GM13977 (cell line): Measurements from ENCODE around the gene CD68.

Source experiments
- DNase-seq: peaks from one replicate; pipeline ENCODE4 v3.0.0; 2012; ENCODE audit warnings: low spot score
- in situ Hi-C: fragments of 300-500 bp; cut with MboI; formaldehyde crosslinking; loops from one replicate; pipeline ENCODE4 v1.12.0; 2022; ENCODE audit warnings: low sequenced_read_pairs, low pct_unique_long_range_greater_than_20kb, mixed read lengths, inconsistent platforms; ENCODE audit not compliant: unreplicated experiment
- TF ChIP-seq, protein P1 (sequence below): IDR thresholded peaks from 2 replicates; pipeline ENCODE4 v1.5.1; 2012; ENCODE audit warnings: mild to moderate bottlenecking, control low read depth; ENCODE audit not compliant: insufficient read depth; ENCODE audit errors: extremely low read depth, missing control alignments

The CD68 gene

DNA sequence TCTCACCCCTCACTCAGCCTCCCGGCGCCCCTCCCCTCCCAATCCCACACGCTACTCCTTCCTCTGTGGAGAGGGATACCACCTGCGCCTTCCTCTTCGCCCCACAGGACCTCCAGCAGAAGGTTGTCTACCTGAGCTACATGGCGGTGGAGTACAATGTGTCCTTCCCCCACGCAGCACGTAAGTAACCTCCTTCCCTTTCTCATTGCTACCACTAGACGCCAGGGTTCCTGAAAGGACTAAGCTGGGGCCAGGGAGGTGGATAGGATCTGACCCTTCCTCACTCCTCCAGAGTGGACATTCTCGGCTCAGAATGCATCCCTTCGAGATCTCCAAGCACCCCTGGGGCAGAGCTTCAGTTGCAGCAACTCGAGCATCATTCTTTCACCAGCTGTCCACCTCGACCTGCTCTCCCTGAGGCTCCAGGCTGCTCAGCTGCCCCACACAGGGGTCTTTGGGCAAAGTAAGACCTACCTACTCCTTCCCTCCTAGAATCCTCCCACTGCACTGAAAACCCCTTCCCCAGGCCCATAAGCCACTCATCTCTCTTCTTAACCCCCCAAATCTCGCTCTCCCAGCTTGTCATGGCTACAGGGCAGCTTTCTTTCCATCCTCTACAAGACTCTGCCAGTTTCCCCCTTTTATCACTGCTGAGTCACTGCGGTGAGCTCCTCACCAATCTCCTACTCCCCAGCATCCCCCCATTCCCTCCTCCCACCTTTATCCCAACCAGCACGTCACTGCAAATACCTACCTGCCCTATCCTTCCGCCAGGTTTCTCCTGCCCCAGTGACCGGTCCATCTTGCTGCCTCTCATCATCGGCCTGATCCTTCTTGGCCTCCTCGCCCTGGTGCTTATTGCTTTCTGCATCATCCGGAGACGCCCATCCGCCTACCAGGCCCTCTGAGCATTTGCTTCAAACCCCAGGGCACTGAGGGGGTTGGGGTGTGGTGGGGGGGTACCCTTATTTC lies 1.5 kb downstream of the CD68 start:
- in situ Hi-C loops = no loop called here
- TF ChIP-seq, protein P1, sequence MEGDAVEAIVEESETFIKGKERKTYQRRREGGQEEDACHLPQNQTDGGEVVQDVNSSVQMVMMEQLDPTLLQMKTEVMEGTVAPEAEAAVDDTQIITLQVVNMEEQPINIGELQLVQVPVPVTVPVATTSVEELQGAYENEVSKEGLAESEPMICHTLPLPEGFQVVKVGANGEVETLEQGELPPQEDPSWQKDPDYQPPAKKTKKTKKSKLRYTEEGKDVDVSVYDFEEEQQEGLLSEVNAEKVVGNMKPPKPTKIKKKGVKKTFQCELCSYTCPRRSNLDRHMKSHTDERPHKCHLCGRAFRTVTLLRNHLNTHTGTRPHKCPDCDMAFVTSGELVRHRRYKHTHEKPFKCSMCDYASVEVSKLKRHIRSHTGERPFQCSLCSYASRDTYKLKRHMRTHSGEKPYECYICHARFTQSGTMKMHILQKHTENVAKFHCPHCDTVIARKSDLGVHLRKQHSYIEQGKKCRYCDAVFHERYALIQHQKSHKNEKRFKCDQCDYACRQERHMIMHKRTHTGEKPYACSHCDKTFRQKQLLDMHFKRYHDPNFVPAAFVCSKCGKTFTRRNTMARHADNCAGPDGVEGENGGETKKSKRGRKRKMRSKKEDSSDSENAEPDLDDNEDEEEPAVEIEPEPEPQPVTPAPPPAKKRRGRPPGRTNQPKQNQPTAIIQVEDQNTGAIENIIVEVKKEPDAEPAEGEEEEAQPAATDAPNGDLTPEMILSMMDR = no peak
- DNase-seq = no peak

DNA sequence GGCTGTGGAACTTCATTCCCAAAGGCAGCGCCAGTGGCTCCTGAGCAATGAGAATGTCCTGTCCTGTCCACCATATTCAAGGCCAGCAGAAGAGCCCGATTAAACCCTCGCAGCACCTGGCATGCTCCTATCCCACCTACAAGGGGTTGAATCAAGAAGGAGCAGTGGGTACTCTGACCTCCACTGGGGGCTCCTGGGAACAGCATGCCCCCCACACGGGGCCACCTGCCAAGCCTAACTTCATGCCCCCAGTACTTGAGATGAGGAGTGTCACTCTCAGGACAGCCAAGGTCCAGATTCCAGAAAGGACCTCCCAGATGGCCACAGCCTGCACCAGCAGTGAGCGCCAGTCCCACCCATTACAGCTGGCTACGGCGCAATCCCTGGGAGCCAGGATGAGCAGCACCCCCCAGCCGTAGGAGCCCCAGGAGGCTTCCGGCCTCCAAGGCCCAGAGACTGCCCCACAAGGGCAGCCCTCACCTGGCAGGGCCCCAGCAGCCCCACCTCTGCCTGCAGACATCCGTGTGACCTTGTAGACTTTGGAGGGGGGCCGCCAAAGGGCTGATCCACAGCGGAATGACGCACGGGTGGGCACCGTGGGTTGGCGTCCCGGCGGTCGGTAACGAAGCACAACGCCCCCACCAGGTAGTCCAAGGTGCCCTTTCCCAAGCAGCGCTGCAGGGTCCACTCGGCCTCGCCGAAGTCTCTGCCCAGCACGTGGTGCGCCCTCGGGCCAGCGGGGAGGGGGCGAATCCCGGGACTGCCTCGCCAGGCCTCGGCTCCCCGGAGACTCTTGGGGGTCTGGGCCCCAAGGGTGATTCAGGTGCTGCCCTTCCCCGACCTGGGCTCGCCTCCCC lies 3.2 kb downstream of the CD68 start:
- TF ChIP-seq, protein P1 = no peak
- in situ Hi-C loops = no loop called here
- no peak for DNase-seq

DNA sequence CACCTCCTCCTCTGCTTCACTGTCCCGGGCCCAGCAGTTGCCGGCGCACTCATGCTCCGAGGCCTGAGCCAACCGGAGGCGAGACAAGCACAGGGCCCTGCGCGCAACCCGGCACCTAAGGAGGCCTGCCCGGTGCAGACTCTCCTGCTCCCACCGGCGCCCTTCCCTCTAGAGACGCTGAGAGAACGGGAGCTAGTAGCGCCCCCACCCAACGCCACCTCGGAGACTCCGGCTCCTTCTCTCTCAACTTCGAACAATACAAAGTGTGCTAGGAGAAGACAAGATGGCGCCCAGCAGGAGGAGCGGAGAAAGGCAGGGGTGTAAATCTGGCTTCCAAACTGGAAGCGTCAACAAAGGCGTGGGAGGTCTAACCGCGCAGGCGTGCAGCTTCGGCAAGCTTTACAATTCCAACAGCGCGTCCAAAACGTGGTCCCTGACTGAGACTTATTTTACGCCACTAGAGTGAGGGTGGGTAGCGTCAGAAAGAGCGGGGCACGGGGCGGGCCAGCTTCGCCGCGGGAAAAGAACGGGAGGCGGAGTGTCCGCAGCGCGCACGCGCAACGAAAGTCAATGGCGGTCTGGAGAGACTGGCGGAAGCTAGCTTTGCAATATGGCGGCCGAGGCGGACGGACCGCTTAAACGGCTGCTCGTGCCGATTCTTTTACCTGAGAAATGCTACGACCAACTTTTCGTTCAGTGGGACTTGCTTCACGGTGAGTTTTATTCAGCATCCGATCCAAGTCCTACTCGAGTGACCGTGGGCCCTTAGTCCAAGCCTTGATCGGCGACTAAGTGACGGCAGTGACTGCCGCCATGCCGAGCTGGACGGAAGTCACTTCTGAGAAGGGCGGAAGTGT lies 4.0 kb downstream of the CD68 start, which contains the start of gene MPDU1:
Gene MPDU1, plus strand, starts transcription at position 600 of the 857 bp plus-strand sequence. Its CDS starts 11 bp downstream, at position 611.
- TF ChIP-seq, protein P1 = no peak
- DNase-seq = peak; percentile 95
- in situ Hi-C loops = no loop called here

DNA sequence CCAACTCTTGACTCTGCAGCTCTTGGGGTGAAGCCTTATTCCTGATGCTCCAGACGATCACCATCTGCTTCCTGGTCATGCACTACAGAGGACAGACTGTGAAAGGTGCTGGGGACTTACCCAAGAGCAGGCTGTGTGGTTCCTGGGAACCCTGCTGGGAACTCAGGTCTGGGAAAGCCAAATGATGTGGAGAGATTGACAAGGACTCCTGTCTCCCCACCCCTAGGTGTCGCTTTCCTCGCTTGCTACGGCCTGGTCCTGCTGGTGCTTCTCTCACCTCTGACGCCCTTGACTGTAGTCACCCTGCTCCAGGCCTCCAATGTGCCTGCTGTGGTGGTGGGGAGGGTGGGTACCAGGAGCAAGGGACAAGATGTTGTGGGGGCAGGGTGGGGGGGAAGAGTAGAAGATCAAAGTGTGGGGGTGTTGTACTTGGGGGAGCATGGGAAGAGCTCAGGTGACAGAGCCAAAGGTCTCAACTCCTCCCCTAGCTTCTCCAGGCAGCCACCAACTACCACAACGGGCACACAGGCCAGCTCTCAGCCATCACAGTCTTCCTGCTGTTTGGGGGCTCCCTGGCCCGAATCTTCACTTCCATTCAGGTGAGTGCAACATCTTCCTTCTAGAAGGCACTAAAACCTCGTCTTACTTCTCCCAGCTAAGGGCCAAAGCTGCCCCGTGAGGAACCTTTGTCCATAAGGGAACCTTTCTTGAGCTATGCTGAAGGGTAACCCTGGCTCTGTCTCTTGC lies 7.4 kb downstream of the CD68 start:
- in situ Hi-C loops = no loop called here
- TF ChIP-seq, protein P1 = peak; percentile 7
- DNase-seq = no peak

DNA sequence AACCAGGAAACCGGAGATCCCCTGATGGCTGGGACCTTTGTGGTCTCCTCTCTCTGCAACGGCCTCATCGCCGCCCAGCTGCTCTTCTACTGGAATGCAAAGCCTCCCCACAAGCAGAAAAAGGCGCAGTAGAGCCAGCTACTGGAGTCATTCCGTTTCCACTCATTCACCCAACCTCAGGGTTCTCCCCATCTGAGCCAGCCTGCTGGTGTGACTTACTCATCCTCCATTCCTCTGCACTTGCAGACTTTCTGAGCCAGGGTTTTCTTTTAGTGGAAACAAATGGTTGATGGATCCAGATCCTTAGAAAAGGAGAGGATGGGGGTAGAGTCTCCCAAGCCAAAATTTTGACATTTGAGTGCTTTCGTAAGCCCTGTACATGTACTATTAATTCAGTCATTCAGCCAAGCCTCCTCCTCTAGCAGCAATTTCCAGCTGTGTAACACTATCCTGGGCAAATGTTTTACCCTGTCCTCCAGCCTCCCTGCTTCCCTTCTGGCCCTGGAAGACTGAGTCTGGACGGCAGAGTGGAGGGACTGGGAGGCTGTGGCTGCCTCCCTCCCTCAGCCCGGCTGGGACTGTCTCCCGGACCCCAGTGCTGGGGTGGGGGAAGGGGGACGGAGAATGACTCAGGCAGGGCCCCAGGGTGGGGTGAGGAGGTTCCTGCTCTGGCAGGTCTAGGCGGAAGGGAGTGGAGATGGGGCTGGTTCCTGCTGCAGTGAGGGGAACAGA lies 8.1 kb downstream of the CD68 start:
- TF ChIP-seq, protein P1 = no peak
- in situ Hi-C loops = no loop called here
- DNase-seq = no peak
